ENCODE results near the gene GRAMD4. TPM values are rescaled to one million over a fixed set of nuclear protein-coding genes. Genes with fewer than 3 reads are reported as not detected.

Gene GRAMD4
- polyA plus RNA-seq, 1 of the 3 experiments (the other 2 are of a cell fraction), result 15.5 TPM

- H3K27ac ChIP-seq (ENCODE audit: low read depth in 2 of 2, low read length in 1 of 2), result no peak overlapping the region
- H3K9me3 ChIP-seq, result no peaks in the 10 kb centered on the region
- no peaks in the 10 kb centered on the region for H3F3A ChIP-seq (replicated peaks; ENCODE audit: insufficient read depth)
- no peaks in the 10 kb centered on the region for H3K79me2 ChIP-seq (ENCODE audit: insufficient read depth)
- H4K20me1 ChIP-seq (ENCODE audit: insufficient read depth), result no peaks in the 10 kb centered on the region
- TF ChIP-seq FOXJ3 (CRISPR knock-in tag; IDR thresholded peaks at IDR 0.05) (no peak), RAD21 (IDR thresholded peaks at IDR 0.05; ENCODE audit: low read length) (no peak), FOSL2 (IDR thresholded peaks at IDR 0.05; ENCODE audit: borderline replicate concordance, low read depth) (no peak), YY1 (IDR thresholded peaks at IDR 0.05; ENCODE audit: low read depth) (no peak), EP300 (IDR thresholded peaks at IDR 0.05; ENCODE audit: borderline replicate concordance in 1 of 2, low read depth in 1 of 2, low read length in 1 of 2) (no peak), IRF3 (IDR thresholded peaks at IDR 0.05; ENCODE audit: low read depth, low read length) (no peak), ZBTB33 (IDR thresholded peaks at IDR 0.05; ENCODE audit: borderline replicate concordance, low read depth) (no peak), NFIC (IDR thresholded peaks at IDR 0.05; ENCODE audit: borderline replicate concordance) (no peak), NRF1 (IDR thresholded peaks at IDR 0.05; ENCODE audit: low read depth, low read length) (no peak), SMC3 (IDR thresholded peaks at IDR 0.05; ENCODE audit: low read depth, low read length) (no peak), RCOR1 (IDR thresholded peaks at IDR 0.05; ENCODE audit: low read length) (no peak), EZH2phosphoT487 (IDR thresholded peaks at IDR 0.05; ENCODE audit: borderline replicate concordance, low read depth) (no peak), CTCF (IDR thresholded peaks at IDR 0.05) (no peak), TAF1 (IDR thresholded peaks at IDR 0.05; ENCODE audit: borderline replicate concordance, low read depth, low read length) (no peak), MXI1 (IDR thresholded peaks at IDR 0.05; ENCODE audit: low read depth, low read length) (no peak), CHD2 (IDR thresholded peaks at IDR 0.05; ENCODE audit: low read length, partially characterized antibody) (no peak), MAX (IDR thresholded peaks at IDR 0.05; ENCODE audit: low read depth) (no peak)
- no peaks in the 10 kb centered on the region for H3K27me3 ChIP-seq (ENCODE audit: insufficient read depth)
- H3K4me2 ChIP-seq, result no peak overlapping the region
- H3K9ac ChIP-seq, result no peak overlapping the region
- no peaks in the 10 kb centered on the region for H3K36me3 ChIP-seq (replicated peaks in 1 of 2; ENCODE audit: control insufficient read depth in 1 of 2, insufficient read depth in 2 of 2, low read length in 1 of 2)
- no peak for DNase-seq
- H3K4me1 ChIP-seq (ENCODE audit: control insufficient read depth in 1 of 2, insufficient read depth in 2 of 2, low read depth in 1 of 2, low read length in 1 of 2), result peaks cover 0 to 12% of the 10 kb centered on the region in 2 experiments; a peak in 1 of 4 replicates
- ChIA-PET CTCF (interaction anchor here (0.8 to 3.4 kb wide), 3 partner anchors 10 to 72 kb away, joined by 4 to 22 read pairs (median 4); no protein-coding TSS in a partner anchor), POLR2A (no interaction called here)
- 76% methylated on average over 3 of the region's 11 CpGs for WGBS (ENCODE audit: low lambda C conversion rate)
- H3K4me3 ChIP-seq (ENCODE audit: low read depth in 2 of 2, low read length in 1 of 2), result no peak overlapping the region
- H3K9me2 ChIP-seq, result no peaks in the 10 kb centered on the region
- H2AFZ ChIP-seq (ENCODE audit: low read depth), result no peak overlapping the region
Measured at GRCh38 chr22:46635756-46636155, 15.6 kb downstream of the GRAMD4 start.

Data from SK-N-SH (cell line).